Esophagus squamous epithelium (tissue), 4 donors: ENCODE results near the gene MMP11.

Source experiments
- POLR2A ChIP-seq, 4 donors: fragments of 450-650 bp; IDR thresholded peaks; one replicate each; pipeline ENCODE4 v1.6.1; 2017; ENCODE audit warnings: antibody characterized with exemption in 4 of 4, mild to moderate bottlenecking in 4 of 4, moderate library complexity in 3 of 4
- TF ChIP-seq, protein P1 (sequence below), 6 experiments: fragments of 450-650 bp in 4 of 6; fragments of 200-600 bp in 2 of 6; sonication (generic) in 2 of 6; IDR thresholded peaks; one replicate each; pipeline ENCODE4 v1.5.1; 2016 to 2019; ENCODE audit warnings: antibody characterized with exemption in 6 of 6, mild to moderate bottlenecking in 4 of 6, moderate library complexity in 4 of 6

- TF ChIP-seq, protein P1, sequence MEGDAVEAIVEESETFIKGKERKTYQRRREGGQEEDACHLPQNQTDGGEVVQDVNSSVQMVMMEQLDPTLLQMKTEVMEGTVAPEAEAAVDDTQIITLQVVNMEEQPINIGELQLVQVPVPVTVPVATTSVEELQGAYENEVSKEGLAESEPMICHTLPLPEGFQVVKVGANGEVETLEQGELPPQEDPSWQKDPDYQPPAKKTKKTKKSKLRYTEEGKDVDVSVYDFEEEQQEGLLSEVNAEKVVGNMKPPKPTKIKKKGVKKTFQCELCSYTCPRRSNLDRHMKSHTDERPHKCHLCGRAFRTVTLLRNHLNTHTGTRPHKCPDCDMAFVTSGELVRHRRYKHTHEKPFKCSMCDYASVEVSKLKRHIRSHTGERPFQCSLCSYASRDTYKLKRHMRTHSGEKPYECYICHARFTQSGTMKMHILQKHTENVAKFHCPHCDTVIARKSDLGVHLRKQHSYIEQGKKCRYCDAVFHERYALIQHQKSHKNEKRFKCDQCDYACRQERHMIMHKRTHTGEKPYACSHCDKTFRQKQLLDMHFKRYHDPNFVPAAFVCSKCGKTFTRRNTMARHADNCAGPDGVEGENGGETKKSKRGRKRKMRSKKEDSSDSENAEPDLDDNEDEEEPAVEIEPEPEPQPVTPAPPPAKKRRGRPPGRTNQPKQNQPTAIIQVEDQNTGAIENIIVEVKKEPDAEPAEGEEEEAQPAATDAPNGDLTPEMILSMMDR (IDR thresholded peaks at IDR 0.05) = no peak
- no peak for TF ChIP-seq POLR2A (IDR thresholded peaks at IDR 0.05)
Observed at GRCh38 chr22:23760056-23760455, 12.6 kb upstream of the MMP11 start.
